HepG2 (cell line): Measurements from ENCODE around the gene NOL11. TPM values are rescaled to one million over a fixed set of nuclear protein-coding genes. Genes with fewer than 3 reads are reported as not detected.

ENCODE experiments used
- GTF2F1 ChIP-seq: fragments of 150-350 bp; IDR thresholded peaks from 2 replicates; pipeline ENCODE4 v1.6.1; 2014; ENCODE audit warnings: low read length
- IRF2 ChIP-seq: IDR thresholded peaks from 2 replicates; pipeline ENCODE4 v1.6.1; 2018; ENCODE audit warnings: missing genetic modification reagents, missing compliant biosample characterization
- ISX ChIP-seq: sonication (generic); formaldehyde crosslinking; conservative IDR thresholded peaks from 2 replicates; pipeline ENCODE4 v1.5.0; 2020; ENCODE audit warnings: missing genetic modification reagents
- JUNB ChIP-seq: sonication (generic); formaldehyde crosslinking; IDR thresholded peaks from 2 replicates; pipeline ENCODE4 v1.8.0; 2022; ENCODE audit warnings: missing genetic modification reagents, mild to moderate bottlenecking, borderline replicate concordance
- KDM3A ChIP-seq: IDR thresholded peaks from 2 replicates; pipeline ENCODE4 v1.6.1; 2018; ENCODE audit warnings: low read depth, missing compliant biosample characterization
- KLF13 ChIP-seq: sonication (generic); formaldehyde crosslinking; IDR thresholded peaks from 2 replicates; pipeline ENCODE4 v1.4.0; 2020; ENCODE audit warnings: mild to moderate bottlenecking, missing genetic modification reagents
- NCOA1 ChIP-seq: sonication (generic); formaldehyde crosslinking; IDR thresholded peaks from 2 replicates; pipeline ENCODE4 v1.9.0; 2021; ENCODE audit warnings: missing genetic modification reagents
- RERE ChIP-seq: IDR thresholded peaks from 2 replicates; pipeline ENCODE4 v1.6.1; 2016; ENCODE audit warnings: low read depth, missing genetic modification reagents, missing compliant biosample characterization
- TBP ChIP-seq: sonication (generic); formaldehyde crosslinking; IDR thresholded peaks from 2 replicates; pipeline ENCODE4 v1.5.0; 2020; ENCODE audit warnings: missing genetic modification reagents
- ZKSCAN5 ChIP-seq: sonication (generic); formaldehyde crosslinking; IDR thresholded peaks from 2 replicates; pipeline ENCODE4 v1.5.1; 2020; ENCODE audit warnings: mild to moderate bottlenecking, missing genetic modification reagents
- ZNF780A ChIP-seq: sonication (generic); formaldehyde crosslinking; IDR thresholded peaks from 2 replicates; pipeline ENCODE4 v1.8.0; 2022; ENCODE audit warnings: mild to moderate bottlenecking, missing genetic modification reagents, moderate library complexity
- polyA plus RNA-seq, 8 experiments: library from polyadenylated mRNA; depleted of rRNA in 3 of 8; stranded (reverse) in 7 of 8; unstranded in 1 of 8; fragments of >200 nt; fragmentation: Illumina TruSeq in 4 of 8; extraction: Trizol in 4 of 8; gene quantifications; 2 replicates each; pipeline versions ENCODE4 v1.2.1 to v1.2.3, GENCODE V29; 2011 to 2016; ENCODE audit warnings: low read depth in 4 of 8, missing spikeins in 1 of 8, mixed read lengths in 1 of 8; ENCODE audit not compliant: insufficient read depth in 1 of 8
- total RNA-seq, 5 experiments: library from RNA; depleted of rRNA; stranded (reverse); fragments of >200 nt; fragmentation: Illumina TruSeq; extraction: Trizol; gene quantifications; 2 replicates each; pipeline ENCODE4 v1.2.3, GENCODE V29; 2016; ENCODE audit warnings: low read depth in 1 of 5
- TF ChIP-seq, protein P1 (sequence below): sonication (generic); formaldehyde crosslinking; IDR thresholded peaks from 2 replicates; pipeline ENCODE4 v1.8.0; 2022; ENCODE audit warnings: missing genetic modification reagents, mild to moderate bottlenecking, moderate library complexity, borderline replicate concordance
- TF ChIP-seq, protein P2 (sequence below): sonication (generic); formaldehyde crosslinking; IDR thresholded peaks from 2 replicates; pipeline ENCODE4 v1.4.0; 2020; ENCODE audit warnings: mild to moderate bottlenecking, missing genetic modification reagents, borderline replicate concordance

The NOL11 gene
- total and polyA plus RNA-seq, 2 of the 13 experiments (the other 11 are each of a cell fraction or from before 2014, with no cell fraction given): 45.8 to 124 TPM

DNA sequence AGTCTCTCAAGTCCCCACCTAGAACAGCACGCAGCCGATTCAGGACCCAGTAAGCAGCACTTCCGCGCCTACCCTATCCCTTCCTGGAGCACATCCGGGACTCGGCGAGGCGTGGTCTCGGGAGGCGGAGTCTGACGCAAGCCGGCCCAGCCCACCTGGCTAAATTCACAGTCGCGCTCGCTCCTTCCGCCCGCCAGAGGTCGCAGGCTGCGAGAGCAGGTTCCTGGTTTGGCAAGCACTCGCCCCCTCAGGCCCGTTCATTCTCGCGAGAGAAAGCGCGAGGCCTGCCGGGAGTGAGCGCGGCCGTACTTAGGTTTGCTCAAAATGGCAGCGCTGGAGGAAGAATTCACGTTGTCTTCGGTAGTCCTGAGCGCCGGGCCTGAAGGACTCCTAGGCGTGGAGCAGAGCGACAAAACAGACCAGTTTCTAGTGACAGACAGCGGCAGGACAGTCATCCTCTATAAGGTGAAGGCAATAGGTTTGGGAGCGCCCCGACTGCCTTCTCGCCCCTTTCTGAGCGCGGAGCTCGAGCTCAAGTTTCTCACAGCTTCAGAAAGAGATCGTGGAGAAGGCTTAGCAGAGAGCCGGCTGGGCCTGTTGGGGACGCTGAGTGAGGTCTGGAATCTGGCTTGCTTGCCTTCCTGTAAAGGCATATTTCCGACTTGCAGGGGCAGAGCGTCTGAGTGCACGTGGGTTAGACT is at the start of gene NOL11 (continued):
- TF ChIP-seq KLF13 (CRISPR knock-in tag) (no peak), RERE (CRISPR knock-in tag) (peak; percentile 41; the same call in 1 of the 2 replicates), KDM3A (peak; percentile 96), IRF2 (CRISPR knock-in tag) (peak; percentile 97), TBP (CRISPR knock-in tag) (no peak), GTF2F1 (peak; percentile 67; the same call in 1 of the 2 replicates), ISX (CRISPR knock-in tag) (peak; percentile 80; the same call in 1 of the 2 replicates), ZNF780A (no peak; the same call in 1 of the 2 replicates), ZKSCAN5 (CRISPR knock-in tag) (no peak), JUNB (CRISPR knock-in tag) (no peak), NCOA1 (CRISPR knock-in tag) (peak; percentile 50; the same call in 1 of the 2 replicates)
- TF ChIP-seq, protein P1, sequence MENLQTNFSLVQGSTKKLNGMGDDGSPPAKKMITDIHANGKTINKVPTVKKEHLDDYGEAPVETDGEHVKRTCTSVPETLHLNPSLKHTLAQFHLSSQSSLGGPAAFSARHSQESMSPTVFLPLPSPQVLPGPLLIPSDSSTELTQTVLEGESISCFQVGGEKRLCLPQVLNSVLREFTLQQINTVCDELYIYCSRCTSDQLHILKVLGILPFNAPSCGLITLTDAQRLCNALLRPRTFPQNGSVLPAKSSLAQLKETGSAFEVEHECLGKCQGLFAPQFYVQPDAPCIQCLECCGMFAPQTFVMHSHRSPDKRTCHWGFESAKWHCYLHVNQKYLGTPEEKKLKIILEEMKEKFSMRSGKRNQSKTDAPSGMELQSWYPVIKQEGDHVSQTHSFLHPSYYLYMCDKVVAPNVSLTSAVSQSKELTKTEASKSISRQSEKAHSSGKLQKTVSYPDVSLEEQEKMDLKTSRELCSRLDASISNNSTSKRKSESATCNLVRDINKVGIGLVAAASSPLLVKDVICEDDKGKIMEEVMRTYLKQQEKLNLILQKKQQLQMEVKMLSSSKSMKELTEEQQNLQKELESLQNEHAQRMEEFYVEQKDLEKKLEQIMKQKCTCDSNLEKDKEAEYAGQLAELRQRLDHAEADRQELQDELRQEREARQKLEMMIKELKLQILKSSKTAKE (CRISPR knock-in tag): no peak
- TF ChIP-seq, protein P2, sequence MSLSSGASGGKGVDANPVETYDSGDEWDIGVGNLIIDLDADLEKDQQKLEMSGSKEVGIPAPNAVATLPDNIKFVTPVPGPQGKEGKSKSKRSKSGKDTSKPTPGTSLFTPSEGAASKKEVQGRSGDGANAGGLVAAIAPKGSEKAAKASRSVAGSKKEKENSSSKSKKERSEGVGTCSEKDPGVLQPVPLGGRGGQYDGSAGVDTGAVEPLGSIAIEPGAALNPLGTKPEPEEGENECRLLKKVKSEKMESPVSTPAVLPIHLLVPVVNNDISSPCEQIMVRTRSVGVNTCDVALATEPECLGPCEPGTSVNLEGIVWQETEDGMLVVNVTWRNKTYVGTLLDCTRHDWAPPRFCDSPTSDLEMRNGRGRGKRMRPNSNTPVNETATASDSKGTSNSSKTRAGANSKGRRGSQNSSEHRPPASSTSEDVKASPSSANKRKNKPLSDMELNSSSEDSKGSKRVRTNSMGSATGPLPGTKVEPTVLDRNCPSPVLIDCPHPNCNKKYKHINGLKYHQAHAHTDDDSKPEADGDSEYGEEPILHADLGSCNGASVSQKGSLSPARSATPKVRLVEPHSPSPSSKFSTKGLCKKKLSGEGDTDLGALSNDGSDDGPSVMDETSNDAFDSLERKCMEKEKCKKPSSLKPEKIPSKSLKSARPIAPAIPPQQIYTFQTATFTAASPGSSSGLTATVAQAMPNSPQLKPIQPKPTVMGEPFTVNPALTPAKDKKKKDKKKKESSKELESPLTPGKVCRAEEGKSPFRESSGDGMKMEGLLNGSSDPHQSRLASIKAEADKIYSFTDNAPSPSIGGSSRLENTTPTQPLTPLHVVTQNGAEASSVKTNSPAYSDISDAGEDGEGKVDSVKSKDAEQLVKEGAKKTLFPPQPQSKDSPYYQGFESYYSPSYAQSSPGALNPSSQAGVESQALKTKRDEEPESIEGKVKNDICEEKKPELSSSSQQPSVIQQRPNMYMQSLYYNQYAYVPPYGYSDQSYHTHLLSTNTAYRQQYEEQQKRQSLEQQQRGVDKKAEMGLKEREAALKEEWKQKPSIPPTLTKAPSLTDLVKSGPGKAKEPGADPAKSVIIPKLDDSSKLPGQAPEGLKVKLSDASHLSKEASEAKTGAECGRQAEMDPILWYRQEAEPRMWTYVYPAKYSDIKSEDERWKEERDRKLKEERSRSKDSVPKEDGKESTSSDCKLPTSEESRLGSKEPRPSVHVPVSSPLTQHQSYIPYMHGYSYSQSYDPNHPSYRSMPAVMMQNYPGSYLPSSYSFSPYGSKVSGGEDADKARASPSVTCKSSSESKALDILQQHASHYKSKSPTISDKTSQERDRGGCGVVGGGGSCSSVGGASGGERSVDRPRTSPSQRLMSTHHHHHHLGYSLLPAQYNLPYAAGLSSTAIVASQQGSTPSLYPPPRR (CRISPR knock-in tag): peak; percentile 87; the same call in 1 of the 2 replicates
